HEK293 (cell line): ENCODE data around the gene TBC1D16.

Experiments
- CTCF ChIP-seq: fragments of 450-650 bp; formaldehyde crosslinking; IDR thresholded peaks from 2 replicates; pipeline ENCODE4 v1.5.1; 2016; ENCODE audit warnings: missing biosample characterization, missing genetic modification characterization
- HOXA7 ChIP-seq: sonication (generic); formaldehyde crosslinking; IDR thresholded peaks from 2 replicates; pipeline ENCODE4 v1.8.1; 2022; ENCODE audit warnings: missing genetic modification reagents, borderline replicate concordance
- MZF1 ChIP-seq: fragments of 450-650 bp; formaldehyde crosslinking; IDR thresholded peaks from 2 replicates; pipeline ENCODE4 v1.5.1; 2017; ENCODE audit warnings: missing biosample characterization, missing genetic modification characterization, borderline replicate concordance
- REST ChIP-seq: fragments of 450-650 bp; formaldehyde crosslinking; IDR thresholded peaks from 2 replicates; pipeline ENCODE4 v1.5.1; 2016; ENCODE audit warnings: missing biosample characterization, missing genetic modification characterization
- ZBTB26 ChIP-seq: fragments of 450-650 bp; formaldehyde crosslinking; optimal IDR thresholded peaks from 2 replicates; pipeline ENCODE3; 2016; ENCODE audit warnings: missing biosample characterization, mild to moderate bottlenecking, missing genetic modification characterization
- ZNF302 ChIP-seq: fragments of 450-650 bp; formaldehyde crosslinking; IDR thresholded peaks from 2 replicates; pipeline ENCODE4 v1.5.1; 2016; ENCODE audit warnings: missing biosample characterization, missing genetic modification characterization, low read depth
- ZNF311 ChIP-seq: fragments of 450-650 bp; formaldehyde crosslinking; IDR thresholded peaks from 2 replicates; pipeline ENCODE4 v1.5.1; 2017; ENCODE audit warnings: missing biosample characterization, missing genetic modification characterization, borderline replicate concordance
- TF ChIP-seq, protein P1 (sequence below): IDR thresholded peaks from 2 replicates; pipeline ENCODE4 v1.6.1; 2011; ENCODE audit warnings: mild to moderate bottlenecking, low read depth, low read length, borderline replicate concordance

GRCh38 chr17:80067393-80067986 lies 31.8 kb upstream of the TBC1D16 start:
- TF ChIP-seq ZNF302, result no peak
- no peak for TF ChIP-seq MZF1
- TF ChIP-seq HOXA7 (CRISPR knock-in tag), result no peak
- TF ChIP-seq CTCF (tag by site-specific recombination), result no peak
- no peak for TF ChIP-seq REST (tag by site-specific recombination)
- no peak for TF ChIP-seq ZNF311 (tag by site-specific recombination)
- TF ChIP-seq ZBTB26 (tag by site-specific recombination), result no peak
- TF ChIP-seq, protein P1, sequence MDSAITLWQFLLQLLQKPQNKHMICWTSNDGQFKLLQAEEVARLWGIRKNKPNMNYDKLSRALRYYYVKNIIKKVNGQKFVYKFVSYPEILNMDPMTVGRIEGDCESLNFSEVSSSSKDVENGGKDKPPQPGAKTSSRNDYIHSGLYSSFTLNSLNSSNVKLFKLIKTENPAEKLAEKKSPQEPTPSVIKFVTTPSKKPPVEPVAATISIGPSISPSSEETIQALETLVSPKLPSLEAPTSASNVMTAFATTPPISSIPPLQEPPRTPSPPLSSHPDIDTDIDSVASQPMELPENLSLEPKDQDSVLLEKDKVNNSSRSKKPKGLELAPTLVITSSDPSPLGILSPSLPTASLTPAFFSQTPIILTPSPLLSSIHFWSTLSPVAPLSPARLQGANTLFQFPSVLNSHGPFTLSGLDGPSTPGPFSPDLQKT, result no peak
